Karpas-422 (cell line): ENCODE measurements around the gene TAF11L6. TPM values are rescaled to one million over a fixed set of nuclear protein-coding genes. Genes with fewer than 3 reads are reported as not detected.
A peak's percentile ranks its signal among the peaks of the same experiment; 100 is the strongest.
"Not testable (repeated sequence)": the region's sequence is repeated elsewhere in the genome, so short reads cannot be mapped to it uniquely, and the experiment has no call there.

Source experiments
- DNase-seq: peaks from one replicate; pipeline ENCODE4 v3.0.0-alpha.2; 2015
- H2AFZ ChIP-seq: fragments of 200-600 bp; sonication (generic); 2 replicates; pipeline ENCODE4 v1.6.1; 2014; ENCODE audit warnings: antibody characterized with exemption, low read length, mixed read lengths
- H3K27ac ChIP-seq: fragments of 200-600 bp; sonication (generic); 2 replicates; pipeline ENCODE4 v1.5.1; 2014; ENCODE audit warnings: mild to moderate bottlenecking, low read length, moderate library complexity
- H3K27me3 ChIP-seq: fragments of 200-600 bp; sonication (generic); 2 replicates; pipeline ENCODE4 v1.6.1; 2014; ENCODE audit warnings: low read length, mixed read lengths
- H3K36me3 ChIP-seq: fragments of 200-600 bp; sonication (generic); 2 replicates; pipeline ENCODE4 v1.6.1; 2014; ENCODE audit warnings: low read length, mixed read lengths; ENCODE audit not compliant: insufficient read depth
- H3K4me1 ChIP-seq: fragments of 200-600 bp; sonication (generic); 2 replicates; pipeline ENCODE4 v1.6.1; 2014; ENCODE audit warnings: mild to moderate bottlenecking, low read length, mixed read lengths
- H3K4me2 ChIP-seq: fragments of 200-600 bp; sonication (generic); 2 replicates; pipeline ENCODE4 v1.6.1; 2014; ENCODE audit warnings: low read length, low read depth, mild to moderate bottlenecking; ENCODE audit not compliant: poor library complexity, severe bottlenecking
- H3K4me3 ChIP-seq: fragments of 200-600 bp; sonication (generic); 2 replicates; pipeline ENCODE4 v1.5.1; 2014; ENCODE audit warnings: mild to moderate bottlenecking, antibody characterized with exemption, low read length, mixed read lengths
- H3K79me2 ChIP-seq: fragments of 200-600 bp; sonication (generic); 2 replicates; pipeline ENCODE4 v1.6.1; 2014; ENCODE audit warnings: mild to moderate bottlenecking, low read length, mixed read lengths
- H3K9ac ChIP-seq: fragments of 200-600 bp; sonication (generic); 2 replicates; pipeline ENCODE4 v1.6.0; 2014; ENCODE audit warnings: low read length
- H3K9me2 ChIP-seq: fragments of 200-600 bp; sonication (generic), shearing (Covaris generic); replicated peaks from 2 replicates; pipeline ENCODE4 v1.6.0; 2014; ENCODE audit warnings: mild to moderate bottlenecking, low read length, moderate library complexity; ENCODE audit not compliant: insufficient read depth
- H3K9me3 ChIP-seq: fragments of 300-700, 200-600 bp; sonication (generic); 2 replicates; pipeline ENCODE4 v1.6.1; 2014; ENCODE audit warnings: low read length, mixed read lengths
- H4K20me1 ChIP-seq: fragments of 200-600 bp; sonication (generic); 2 replicates; pipeline ENCODE4 v1.6.1; 2014; ENCODE audit warnings: mild to moderate bottlenecking, antibody characterized with exemption, low read length, low read depth; ENCODE audit not compliant: insufficient read depth
- total RNA-seq: library from RNA; depleted of rRNA; stranded (reverse); fragments of >200 nt; shearing (Covaris generic); gene quantifications from 2 replicates; pipeline ENCODE4 v1.2.3, GENCODE V29; 2014; ENCODE audit warnings: low replicate concordance; rRNA removed

Gene TAF11L6
- not detected in 2 replicates for total RNA-seq

GRCh38 chr5:17528369-17528768, at the start of gene TAF11L6:
Gene TAF11L6, plus strand, starts transcription at chr5:17528669.
- H4K20me1 ChIP-seq, H3K27me3 ChIP-seq, H3K4me3 ChIP-seq, H2AFZ ChIP-seq, H3K9ac ChIP-seq, H3K36me3 ChIP-seq, H3K9me2 ChIP-seq, H3K4me2 ChIP-seq, H3K79me2 ChIP-seq, H3K9me3 ChIP-seq, H3K27ac ChIP-seq, DNase-seq, H3K4me1 ChIP-seq: not testable (repeated sequence)

GRCh38 chr5:17481378-17481777, 47.1 kb upstream of the TAF11L6 start:
- DNase-seq, result no peak
- Histone ChIP-seq H3K4me3 (no peak overlapping the region), H3K36me3 (no peaks in the 10 kb centered on the region), H2AFZ (no peak overlapping the region), H3K27me3 (no peaks in the 10 kb centered on the region), H3K4me2 (no peak overlapping the region), H3K4me1 (no peaks in the 10 kb centered on the region), H3K9me3 (no peaks in the 10 kb centered on the region), H3K27ac (no peak overlapping the region), H3K9ac (no peak overlapping the region), H3K9me2 (no peaks in the 10 kb centered on the region), H3K79me2 (no peaks in the 10 kb centered on the region), H4K20me1 (no peaks in the 10 kb centered on the region)

GRCh38 chr5:17482790-17483189, 45.7 kb upstream of the TAF11L6 start:
- no peak for DNase-seq
- no peaks in the 10 kb centered on the region for H3K36me3 ChIP-seq

GRCh38 chr5:17486464-17487173, 41.9 kb upstream of the TAF11L6 start:
- H3K4me2 ChIP-seq, H4K20me1 ChIP-seq, H3K9me3 ChIP-seq, H3K4me3 ChIP-seq, H3K79me2 ChIP-seq, H3K27me3 ChIP-seq, H3K9ac ChIP-seq, H3K27ac ChIP-seq, H3K9me2 ChIP-seq, H3K36me3 ChIP-seq, H3K4me1 ChIP-seq, H2AFZ ChIP-seq: not testable (repeated sequence)
- DNase-seq, result peak; percentile 20

More at GRCh38 chr5:17482790-17483189, 45.7 kb upstream of the TAF11L6 start:
- no peaks in the 10 kb centered on the region for H3K9me2 ChIP-seq
- no peaks in the 10 kb centered on the region for H3K9me3 ChIP-seq
- no peaks in the 10 kb centered on the region for H4K20me1 ChIP-seq
- no peak overlapping the region for H3K4me2 ChIP-seq
- no peaks in the 10 kb centered on the region for H3K4me1 ChIP-seq
- no peak overlapping the region for H3K9ac ChIP-seq
- no peaks in the 10 kb centered on the region for H3K79me2 ChIP-seq
- H3K4me3 ChIP-seq, result no peak overlapping the region
- no peak overlapping the region for H3K27ac ChIP-seq
- H3K27me3 ChIP-seq, result no peaks in the 10 kb centered on the region
- H2AFZ ChIP-seq, result no peak overlapping the region

- H3K9ac ChIP-seq, result no peak overlapping the region
- H3K9me2 ChIP-seq, result no peaks in the 10 kb centered on the region
- no peaks in the 10 kb centered on the region for H3K79me2 ChIP-seq
- H3K9me3 ChIP-seq, result no peaks in the 10 kb centered on the region
- H4K20me1 ChIP-seq, result no peaks in the 10 kb centered on the region
- no peak overlapping the region for H3K4me3 ChIP-seq
- H3K27ac ChIP-seq, result no peak overlapping the region
- no peak overlapping the region for H2AFZ ChIP-seq
- no peaks in the 10 kb centered on the region for H3K27me3 ChIP-seq
- DNase-seq, result no peak
- H3K36me3 ChIP-seq, result no peaks in the 10 kb centered on the region
- H3K4me2 ChIP-seq, result no peak overlapping the region
- no peaks in the 10 kb centered on the region for H3K4me1 ChIP-seq
These were observed 41.3 kb upstream of the TAF11L6 start for GRCh38 chr5:17487174-17487512.

GRCh38 chr5:17491257-17491656, 37.2 kb upstream of the TAF11L6 start:
- H4K20me1 ChIP-seq, H3K36me3 ChIP-seq, H2AFZ ChIP-seq, H3K27me3 ChIP-seq, H3K9ac ChIP-seq, H3K9me3 ChIP-seq, H3K4me1 ChIP-seq, H3K79me2 ChIP-seq, H3K27ac ChIP-seq, H3K4me2 ChIP-seq, H3K9me2 ChIP-seq, H3K4me3 ChIP-seq: not testable (repeated sequence)
- peak; percentile 9 for DNase-seq

GRCh38 chr5:17492770-17493169, 35.7 kb upstream of the TAF11L6 start:
- no peaks in the 10 kb centered on the region for H3K36me3 ChIP-seq
- no peaks in the 10 kb centered on the region for H3K9me2 ChIP-seq
- H3K27me3 ChIP-seq, result no peaks in the 10 kb centered on the region
- H4K20me1 ChIP-seq, result no peaks in the 10 kb centered on the region
- no peak overlapping the region for H3K9ac ChIP-seq
- no peaks in the 10 kb centered on the region for H3K4me1 ChIP-seq
- H2AFZ ChIP-seq, result no peak overlapping the region
- no peaks in the 10 kb centered on the region for H3K9me3 ChIP-seq
- no peaks in the 10 kb centered on the region for H3K79me2 ChIP-seq
- no peak overlapping the region for H3K4me2 ChIP-seq
- H3K27ac ChIP-seq, result no peak overlapping the region
- no peak overlapping the region for H3K4me3 ChIP-seq
- no peak for DNase-seq

GRCh38 chr5:17497446-17497845, 31.0 kb upstream of the TAF11L6 start:
- Histone ChIP-seq H2AFZ (no peak overlapping the region), H3K79me2 (no peaks in the 10 kb centered on the region), H3K27ac (no peak overlapping the region), H3K4me2 (no peak overlapping the region), H4K20me1 (no peaks in the 10 kb centered on the region), H3K4me1 (no peaks in the 10 kb centered on the region), H3K36me3 (no peaks in the 10 kb centered on the region), H3K9me2 (no peaks in the 10 kb centered on the region), H3K9me3 (no peaks in the 10 kb centered on the region), H3K4me3 (no peak overlapping the region), H3K27me3 (no peaks in the 10 kb centered on the region), H3K9ac (no peak overlapping the region)
- DNase-seq, result peak; percentile 22

GRCh38 chr5:17497931-17498330, 30.5 kb upstream of the TAF11L6 start, which contains the start of gene TAF11L2:
Gene TAF11L2, plus strand, starts transcription at chr5:17498231.
- H3K4me3 ChIP-seq, H3K79me2 ChIP-seq, H3K9me3 ChIP-seq, H3K9me2 ChIP-seq, H3K27ac ChIP-seq, H3K4me1 ChIP-seq, H3K36me3 ChIP-seq, H3K4me2 ChIP-seq, H2AFZ ChIP-seq, H3K9ac ChIP-seq, H4K20me1 ChIP-seq, H3K27me3 ChIP-seq: not testable (repeated sequence)
- peak; percentile 4 for DNase-seq
